Stimulated activated CD4-positive, alpha-beta T cell treated with anti-CD3 and anti-CD28 coated beads, Interleukin-4, amount 100 ng/mL, for 4 hours (primary cell): ENCODE results near the gene EIF4H.

Source experiments
- DNase-seq, 2 experiments: peaks; one replicate each; pipeline ENCODE4 v3.0.0-alpha.2; 2020

The EIF4H gene

DNA sequence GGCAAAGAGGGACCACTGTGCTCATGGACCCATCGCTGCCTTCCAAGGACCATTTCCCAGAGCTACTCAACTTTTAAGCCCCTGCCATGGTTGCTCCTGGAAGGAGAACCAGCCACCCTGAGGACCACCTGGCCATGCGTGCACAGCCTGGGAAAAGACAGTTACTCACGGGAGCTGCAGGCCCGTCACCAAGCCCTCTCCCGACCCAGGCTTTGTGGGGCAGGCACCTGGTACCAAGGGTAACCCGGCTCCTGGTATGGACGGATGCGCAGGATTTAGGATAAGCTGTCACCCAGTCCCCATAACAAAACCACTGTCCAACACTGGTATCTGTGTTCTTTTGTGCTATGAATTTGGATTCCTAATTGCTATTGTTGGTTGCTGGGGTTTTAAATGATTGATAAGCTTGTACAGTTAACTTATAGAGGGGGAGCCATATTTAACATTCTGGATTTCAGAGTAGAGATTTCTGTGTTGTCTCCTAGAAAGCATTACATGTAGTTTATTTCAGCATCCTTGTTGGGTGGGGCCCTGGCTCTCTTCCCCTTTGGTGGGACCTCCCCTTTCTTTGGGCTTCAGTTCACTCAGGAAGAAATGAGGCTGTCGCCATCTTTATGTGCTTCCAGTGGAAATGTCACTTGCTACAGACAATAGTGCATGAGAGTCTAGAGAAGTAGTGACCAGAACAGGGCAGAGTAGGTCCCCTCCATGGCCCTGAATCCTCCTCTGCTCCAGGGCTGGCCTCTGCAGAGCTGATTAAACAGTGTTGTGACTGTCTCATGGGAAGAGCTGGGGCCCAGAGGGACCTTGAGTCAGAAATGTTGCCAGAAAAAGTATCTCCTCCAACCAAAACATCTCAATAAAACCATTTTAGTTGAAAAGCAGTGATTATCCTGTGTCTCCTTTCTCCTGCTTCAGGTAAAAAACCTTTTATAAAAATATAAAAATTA lies 55.1 kb downstream of the EIF4H start:
- DNase-seq: no peak

DNA sequence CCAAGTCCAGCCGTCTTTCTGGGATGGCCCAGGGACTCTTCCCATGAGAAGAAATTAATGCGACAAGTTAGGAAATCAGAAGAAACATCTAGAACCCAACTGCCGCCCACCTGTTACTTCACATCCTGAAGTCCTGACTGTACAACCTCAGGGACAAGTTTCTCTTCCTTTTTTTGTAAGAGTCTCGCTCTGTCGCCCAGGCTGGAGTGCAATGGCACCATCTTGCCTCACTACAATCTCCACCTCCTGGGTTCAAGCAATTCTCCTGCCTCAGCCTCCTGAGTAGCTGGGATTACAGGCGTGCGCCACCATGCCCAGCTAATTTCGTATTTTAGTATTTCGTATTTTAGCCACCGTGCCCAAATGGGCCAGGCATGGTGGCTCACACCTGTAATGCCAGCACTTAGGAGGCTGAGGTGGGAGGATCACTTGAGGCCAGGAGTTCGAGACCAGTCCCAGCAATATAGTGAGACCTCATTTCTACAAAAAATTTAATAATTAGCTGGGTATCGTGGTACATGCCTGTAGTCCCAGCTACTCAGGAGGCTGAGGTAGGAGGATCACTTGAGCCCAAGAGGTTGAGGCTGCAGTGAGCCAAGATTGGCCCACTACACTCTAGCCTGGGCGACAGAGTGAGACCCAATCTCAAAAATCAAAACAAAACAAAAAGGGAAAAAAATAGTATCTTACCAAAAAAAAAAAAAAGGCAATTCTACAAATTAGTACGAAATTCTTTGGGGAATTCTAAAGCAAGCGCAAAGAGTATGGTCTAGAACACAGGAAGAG lies 56.5 kb downstream of the EIF4H start:
- no peak for DNase-seq

GRCh38 chr7:74231232-74231590 lies 57.1 kb downstream of the EIF4H start:
- DNase-seq: no peak

DNA sequence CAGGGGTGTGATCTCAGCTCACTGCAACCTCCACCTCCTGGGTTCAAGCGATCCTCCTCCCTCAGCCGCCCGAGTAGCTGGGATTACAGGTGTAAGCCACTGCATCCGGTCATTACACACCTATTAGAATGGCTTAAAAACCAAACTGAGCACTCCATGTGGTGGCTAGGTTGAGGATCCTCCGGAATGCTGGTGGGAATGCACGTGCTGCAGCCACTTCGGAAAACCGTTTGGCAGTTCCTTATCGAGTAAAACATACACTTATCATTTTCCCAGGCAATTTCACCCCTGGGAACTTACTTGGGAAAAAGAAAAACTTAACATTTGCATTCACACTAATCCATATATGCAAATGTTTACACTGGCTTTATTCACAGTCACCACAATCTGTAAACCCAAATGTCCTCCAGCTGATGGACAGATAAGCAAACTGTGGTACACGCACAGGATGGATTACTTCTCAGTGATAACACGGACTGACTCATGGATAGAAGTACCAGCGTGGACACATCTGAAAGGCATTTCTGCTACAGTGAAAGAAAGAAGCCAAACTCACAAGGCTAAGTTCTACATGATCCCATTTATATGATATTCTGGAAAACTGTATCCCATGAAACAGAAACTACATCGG lies 59.6 kb downstream of the EIF4H start:
- DNase-seq: no peak

GRCh38 chr7:74235518-74236268 lies 61.5 kb downstream of the EIF4H start:
- no peak for DNase-seq

- DNase-seq: no peak
Measured at GRCh38 chr7:74236284-74236683, 62.1 kb downstream of the EIF4H start.

GRCh38 chr7:74240482-74240881 lies 66.3 kb downstream of the EIF4H start:
- no peak for DNase-seq

- no peak for DNase-seq
Measured at GRCh38 chr7:74242122-74242443, 67.9 kb downstream of the EIF4H start.

DNA sequence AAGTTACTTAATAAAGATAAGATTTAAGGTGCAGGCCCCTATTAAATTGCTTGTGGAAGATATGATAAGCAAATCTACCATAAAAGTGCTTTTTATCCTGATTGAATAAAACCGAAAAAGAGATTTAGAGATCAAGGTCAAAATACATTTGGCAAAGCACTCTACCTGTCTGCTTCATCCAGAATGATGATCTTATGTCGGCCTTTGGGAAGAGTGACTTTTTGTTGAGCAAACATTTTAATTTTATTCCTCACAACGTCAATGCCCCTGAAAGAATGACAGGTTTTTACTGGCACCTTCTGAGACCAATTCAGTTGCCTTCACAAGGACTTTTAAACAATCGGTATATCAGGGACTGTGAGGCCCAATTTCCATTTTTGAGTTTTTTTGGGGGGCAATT lies 72.3 kb downstream of the EIF4H start:
- no peak for DNase-seq
